IMR-90 (cell line): ENCODE data around the gene VTCN1. TPM values are rescaled to one million over a fixed set of nuclear protein-coding genes. Genes with fewer than 3 reads are reported as not detected.

ENCODE experiments used
- ATAC-seq: fragments of 200-7000 bp; cut with Tn5 transposase; 2 replicates; pipeline ENCODE4 v1.9.1; 2020; ENCODE audit warnings: low read depth, mild to moderate bottlenecking, moderate library complexity
- BruUV-seq: library from RNA; stranded (reverse); fragments of 400-500 nt; replicated peaks from 2 replicates; lab custom pipeline; 2021; lab: Mats Ljungman, UMichigan
- CTCF ChIA-PET: fragments of 300-600 bp; formaldehyde crosslinking; extraction: SDS; loops from one replicate; lab custom pipeline; 2021; ENCODE audit warnings: antibody characterized with exemption; lab: Yijun Ruan, JAX
- POLR2A ChIA-PET: fragments of 300-600 bp; sonication (Branson Sonifier 250); formaldehyde crosslinking; loops from one replicate; lab custom pipeline; 2022; ENCODE audit warnings: antibody characterized with exemption; ENCODE audit not compliant: unreplicated experiment; lab: Charles Lee
- DNase-seq: peaks from one replicate; pipeline ENCODE4 v3.0.0; 2013
- H2AFZ ChIP-seq: replicated peaks from 2 replicates; pipeline ENCODE3; 2013; ENCODE audit warnings: low read length, mild to moderate bottlenecking; ENCODE audit not compliant: poor library complexity
- H2AK5ac ChIP-seq: 2 replicates; pipeline ENCODE4 v1.6.1; 2013; ENCODE audit warnings: low read depth, low read length, inconsistent platforms
- H2AK9ac ChIP-seq: replicated peaks from 2 replicates; pipeline ENCODE3; 2013; ENCODE audit warnings: mild to moderate bottlenecking, low read depth, low read length, moderate library complexity; ENCODE audit not compliant: poor library complexity
- H2BK120ac ChIP-seq: 2 replicates; pipeline ENCODE4 v1.6.1; 2013; ENCODE audit warnings: low read depth, low read length, inconsistent platforms
- H2BK15ac ChIP-seq: 3 replicates; pipeline ENCODE4 v1.6.1; 2013; ENCODE audit warnings: low read depth, low read length, inconsistent platforms
- H2BK20ac ChIP-seq: 2 replicates; pipeline ENCODE4 v1.6.1; 2013; ENCODE audit warnings: low read depth, mild to moderate bottlenecking, inconsistent platforms, low read length, moderate library complexity
- H2BK5ac ChIP-seq: 2 replicates; pipeline ENCODE4 v1.6.1; 2013; ENCODE audit warnings: mild to moderate bottlenecking, low read depth, low read length, inconsistent platforms; ENCODE audit not compliant: poor library complexity, severe bottlenecking
- H3K14ac ChIP-seq: replicated peaks from 2 replicates; pipeline ENCODE4 v1.6.1; 2013; ENCODE audit warnings: low read depth, low read length, inconsistent platforms
- H3K18ac ChIP-seq: 2 replicates; pipeline ENCODE4 v1.6.1; 2013; ENCODE audit warnings: low read depth, low read length, control low read depth
- H3K23ac ChIP-seq: 2 replicates; pipeline ENCODE4 v1.6.1; 2013; ENCODE audit warnings: low read depth, low read length, inconsistent platforms
- H3K27ac ChIP-seq: 2 replicates; pipeline ENCODE4 v1.5.1; 2013; ENCODE audit warnings: mild to moderate bottlenecking, control low read depth, low read length; ENCODE audit not compliant: insufficient read depth
- H3K27me3 ChIP-seq: 2 replicates; pipeline ENCODE4 v1.6.1; 2013; ENCODE audit warnings: low read length; ENCODE audit not compliant: control insufficient read depth, insufficient read depth
- H3K36me3 ChIP-seq: 2 replicates; pipeline ENCODE4 v1.6.1; 2013; ENCODE audit warnings: low read length, mixed read lengths; ENCODE audit not compliant: control insufficient read depth, insufficient read depth
- H3K4ac ChIP-seq: 2 replicates; pipeline ENCODE4 v1.6.1; 2013; ENCODE audit warnings: low read depth, low read length, inconsistent platforms
- H3K4me1 ChIP-seq: 2 replicates; pipeline ENCODE4 v1.6.1; 2013; ENCODE audit warnings: low read length, mixed read lengths; ENCODE audit not compliant: control insufficient read depth, insufficient read depth
- H3K4me2 ChIP-seq: 2 replicates; pipeline ENCODE4 v1.6.1; 2013; ENCODE audit warnings: low read depth, mild to moderate bottlenecking, control low read depth, low read length, moderate library complexity
- H3K4me3 ChIP-seq: 2 replicates; pipeline ENCODE4 v1.5.1; 2013; ENCODE audit warnings: low read depth, mild to moderate bottlenecking, control low read depth, low read length, moderate library complexity; ENCODE audit not compliant: insufficient read depth
- H3K56ac ChIP-seq: 2 replicates; pipeline ENCODE4 v1.6.1; 2013; ENCODE audit warnings: low read length, inconsistent platforms; ENCODE audit not compliant: insufficient read depth; ENCODE audit errors: extremely low read depth
- H3K79me1 ChIP-seq, 2 experiments: 2 replicates each; pipeline ENCODE4 v1.6.1; 2013; ENCODE audit warnings: low read length in 2 of 2, inconsistent platforms in 1 of 2, low read depth in 1 of 2
- H3K9ac ChIP-seq: 2 replicates; pipeline ENCODE4 v1.6.1; 2013; ENCODE audit warnings: low read depth, low read length, control low read depth
- H3K9me1 ChIP-seq: 2 replicates; pipeline ENCODE4 v1.6.1; 2013; ENCODE audit warnings: low read length, inconsistent platforms; ENCODE audit not compliant: insufficient read depth
- H3K9me3 ChIP-seq: 2 replicates; pipeline ENCODE4 v1.6.1; 2013; ENCODE audit warnings: low read length; ENCODE audit not compliant: control insufficient read depth, insufficient read depth
- H4K20me1 ChIP-seq: 2 replicates; pipeline ENCODE4 v1.6.1; 2013; ENCODE audit warnings: low read length, inconsistent platforms; ENCODE audit not compliant: insufficient read depth
- H4K5ac ChIP-seq: 2 replicates; pipeline ENCODE4 v1.6.1; 2013; ENCODE audit warnings: mild to moderate bottlenecking, low read depth, low read length, control low read depth
- H4K8ac ChIP-seq, 2 experiments: 2 replicates each; pipeline ENCODE4 v1.6.1; 2013; ENCODE audit warnings: low read depth in 2 of 2, low read length in 2 of 2, control low read depth in 1 of 2, inconsistent platforms in 1 of 2
- H4K91ac ChIP-seq: 2 replicates; pipeline ENCODE4 v1.6.1; 2013; ENCODE audit warnings: low read depth, low read length, inconsistent platforms; ENCODE audit not compliant: insufficient read depth
- BHLHE40 ChIP-seq: fragments of 150-350 bp; IDR thresholded peaks from 2 replicates; pipeline ENCODE4 v1.6.1; 2016; ENCODE audit warnings: mild to moderate bottlenecking, low read depth, low read length
- CEBPB ChIP-seq: IDR thresholded peaks from 2 replicates; pipeline ENCODE4 v1.6.1; 2012; ENCODE audit warnings: low read depth, low read length, improper control_type of control experiment
- MAFK ChIP-seq: IDR thresholded peaks from 2 replicates; pipeline ENCODE4 v1.6.1; 2012; ENCODE audit warnings: low read depth, low read length, improper control_type of control experiment
- MAZ ChIP-seq: IDR thresholded peaks from 2 replicates; pipeline ENCODE4 v1.6.1; 2012; ENCODE audit warnings: low read depth, mild to moderate bottlenecking, low read length, improper control_type of control experiment, moderate library complexity, borderline replicate concordance
- MXI1 ChIP-seq: IDR thresholded peaks from 2 replicates; pipeline ENCODE4 v1.6.1; 2012; ENCODE audit warnings: low read depth, mild to moderate bottlenecking, low read length, moderate library complexity, borderline replicate concordance
- NFE2L2 ChIP-seq: fragments of 150-350 bp; IDR thresholded peaks from 2 replicates; pipeline ENCODE4 v1.6.1; 2016; ENCODE audit warnings: low read depth, mild to moderate bottlenecking, low read length
- RAD21 ChIP-seq: IDR thresholded peaks from 2 replicates; pipeline ENCODE4 v1.6.1; 2012; ENCODE audit warnings: low read length, improper control_type of control experiment
- RCOR1 ChIP-seq: IDR thresholded peaks from 2 replicates; pipeline ENCODE4 v1.6.1; 2012; ENCODE audit warnings: mild to moderate bottlenecking, low read length, improper control_type of control experiment; ENCODE audit not compliant: insufficient replicate concordance
- RFX5 ChIP-seq: IDR thresholded peaks from 2 replicates; pipeline ENCODE4 v1.8.0; 2012; ENCODE audit warnings: low read depth, mild to moderate bottlenecking, low read length, moderate library complexity
- SMC3 ChIP-seq: fragments of 150-350 bp; IDR thresholded peaks from 2 replicates; pipeline ENCODE4 v1.6.1; 2016; ENCODE audit warnings: low read depth, mild to moderate bottlenecking, antibody characterized with exemption, low read length, moderate library complexity
- WGBS, 2 experiments: methylation state at CpG; one replicate each; pipeline versions ENCODE4 v1.1.5 to v1.1.7; 2013; ENCODE audit warnings: missing lambda C conversion rate in 2 of 2; ENCODE audit not compliant: insufficient read length in 1 of 2; ENCODE audit errors: extremely low coverage in 2 of 2; 5-methylcytosine and 5-hydroxymethylcytosine counted together
- dilution Hi-C: fragments of 300-500 bp; cut with HindIII; formaldehyde crosslinking; loops from one replicate; pipeline ENCODE4 v1.14.3; 2018; ENCODE audit warnings: low sequenced_read_pairs; ENCODE audit not compliant: unreplicated experiment
- in situ Hi-C: fragments of 300-500 bp; cut with MboI; formaldehyde crosslinking; loops from 3 replicates; pipeline ENCODE4 v1.14.3; 2019; ENCODE audit warnings: low sequenced_read_pairs, inconsistent platforms, mixed read lengths
- intact Hi-C: fragments of 100-400 bp; cut with micrococcal nuclease; formaldehyde crosslinking; loops from 2 replicates; pipeline ENCODE4 v1.10.0; 2022
- polyA plus RNA-seq, 3 experiments: library from polyadenylated mRNA; depleted of rRNA; stranded (reverse); fragments of >200 nt; gene quantifications; 2 replicates each; pipeline ENCODE4 v1.2.3, GENCODE V29; 2012; ENCODE audit warnings: low replicate concordance in 1 of 3
- total RNA-seq: library from RNA; depleted of rRNA; stranded (reverse); fragments of >200 nt; gene quantifications from 2 replicates; pipeline ENCODE4 v1.2.3, GENCODE V29; 2012
- TF ChIP-seq, protein P1 (sequence below): fragments of 150-350 bp; IDR thresholded peaks from 2 replicates; pipeline ENCODE4 v1.6.1; 2017; ENCODE audit warnings: mild to moderate bottlenecking, antibody characterized with exemption, low read length, low read depth
- TF ChIP-seq, protein P2 (sequence below): conservative IDR thresholded peaks from 2 replicates; pipeline ENCODE4 v1.5.1; 2012; ENCODE audit warnings: mild to moderate bottlenecking, low read depth, low read length, improper control_type of control experiment

VTCN1 gene
- total and polyA plus RNA-seq, 2 of the 4 experiments (the other 2 are of a cell fraction): not detected

GRCh38 chr1:117231312-117231711 lies 20.6 kb upstream of the VTCN1 start:
- Histone ChIP-seq H4K20me1 (no peaks in the 10 kb centered on the region), H2BK20ac (no peak overlapping the region), H3K4me3 (no peak overlapping the region), H3K27me3 (peaks cover 4% of the 10 kb centered on the region), H3K23ac (no peak overlapping the region), H3K18ac (no peak overlapping the region), H4K8ac (no peak overlapping the region), H3K56ac (no peak overlapping the region), H3K4me2 (no peak overlapping the region), H3K4me1 (no peaks in the 10 kb centered on the region), H3K9ac (no peak overlapping the region), H2AK5ac (no peak overlapping the region), H4K91ac (no peak overlapping the region), H3K27ac (no peak overlapping the region), H2BK5ac (no peak overlapping the region), H2AK9ac (no peak overlapping the region), H2BK15ac (no peak overlapping the region), H3K14ac (no peak overlapping the region), H3K36me3 (no peaks in the 10 kb centered on the region), H4K5ac (no peak overlapping the region), H3K79me1 (no peaks in the 10 kb centered on the region), H2AFZ (no peak overlapping the region), H3K9me3 (no peaks in the 10 kb centered on the region), H2BK120ac (no peak overlapping the region), H3K4ac (no peak overlapping the region), H3K9me1 (no peaks in the 10 kb centered on the region)
- ATAC-seq (no peak), DNase-seq (no peak)
- dilution Hi-C loops (no loop called here), intact Hi-C loops (no loop called here), in situ Hi-C loops (no loop called here)
- POLR2A ChIA-PET: no interaction called here
- no CpG with 5 or more reads among the region's 2 CpGs for WGBS, 2 experiments
- CTCF ChIA-PET: no interaction called here
- no TSS peak for BruUV-seq
- TF ChIP-seq, protein P1, sequence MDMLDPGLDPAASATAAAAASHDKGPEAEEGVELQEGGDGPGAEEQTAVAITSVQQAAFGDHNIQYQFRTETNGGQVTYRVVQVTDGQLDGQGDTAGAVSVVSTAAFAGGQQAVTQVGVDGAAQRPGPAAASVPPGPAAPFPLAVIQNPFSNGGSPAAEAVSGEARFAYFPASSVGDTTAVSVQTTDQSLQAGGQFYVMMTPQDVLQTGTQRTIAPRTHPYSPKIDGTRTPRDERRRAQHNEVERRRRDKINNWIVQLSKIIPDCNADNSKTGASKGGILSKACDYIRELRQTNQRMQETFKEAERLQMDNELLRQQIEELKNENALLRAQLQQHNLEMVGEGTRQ: no peak
- no peak for TF ChIP-seq RAD21
- no peak for TF ChIP-seq RFX5
- TF ChIP-seq SMC3: no peak
- TF ChIP-seq MXI1: no peak
- no peak for TF ChIP-seq MAZ
- TF ChIP-seq, protein P2, sequence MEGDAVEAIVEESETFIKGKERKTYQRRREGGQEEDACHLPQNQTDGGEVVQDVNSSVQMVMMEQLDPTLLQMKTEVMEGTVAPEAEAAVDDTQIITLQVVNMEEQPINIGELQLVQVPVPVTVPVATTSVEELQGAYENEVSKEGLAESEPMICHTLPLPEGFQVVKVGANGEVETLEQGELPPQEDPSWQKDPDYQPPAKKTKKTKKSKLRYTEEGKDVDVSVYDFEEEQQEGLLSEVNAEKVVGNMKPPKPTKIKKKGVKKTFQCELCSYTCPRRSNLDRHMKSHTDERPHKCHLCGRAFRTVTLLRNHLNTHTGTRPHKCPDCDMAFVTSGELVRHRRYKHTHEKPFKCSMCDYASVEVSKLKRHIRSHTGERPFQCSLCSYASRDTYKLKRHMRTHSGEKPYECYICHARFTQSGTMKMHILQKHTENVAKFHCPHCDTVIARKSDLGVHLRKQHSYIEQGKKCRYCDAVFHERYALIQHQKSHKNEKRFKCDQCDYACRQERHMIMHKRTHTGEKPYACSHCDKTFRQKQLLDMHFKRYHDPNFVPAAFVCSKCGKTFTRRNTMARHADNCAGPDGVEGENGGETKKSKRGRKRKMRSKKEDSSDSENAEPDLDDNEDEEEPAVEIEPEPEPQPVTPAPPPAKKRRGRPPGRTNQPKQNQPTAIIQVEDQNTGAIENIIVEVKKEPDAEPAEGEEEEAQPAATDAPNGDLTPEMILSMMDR: no peak
- no peak for TF ChIP-seq RCOR1
- TF ChIP-seq NFE2L2: no peak
- TF ChIP-seq MAFK: no peak
- TF ChIP-seq BHLHE40: no peak
- no peak for TF ChIP-seq CEBPB
